HepG2 (cell line): ENCODE measurements around the gene NEDD4L.

ENCODE experiments used
- ARNT ChIP-seq: fragments of 450-650 bp; IDR thresholded peaks from 2 replicates; pipeline ENCODE4 v1.6.1; 2017
- CTCF ChIP-seq: sonication (generic); formaldehyde crosslinking; IDR thresholded peaks from 2 replicates; pipeline ENCODE4 v1.5.0; 2020; ENCODE audit warnings: mild to moderate bottlenecking, missing genetic modification reagents, moderate library complexity
- DRAP1 ChIP-seq: IDR thresholded peaks from 2 replicates; pipeline ENCODE4 v1.6.1; 2016; ENCODE audit warnings: missing genetic modification reagents, missing compliant biosample characterization
- MYC ChIP-seq: sonication (generic); formaldehyde crosslinking; IDR thresholded peaks from 2 replicates; pipeline ENCODE4 v1.9.0; 2021; ENCODE audit warnings: missing genetic modification reagents, borderline replicate concordance
- PCBP2 ChIP-seq: fragments of 200-400 bp; formaldehyde crosslinking; optimal IDR thresholded peaks from 2 replicates; pipeline ENCODE3; 2018; ENCODE audit warnings: low read length, low read depth; ENCODE audit not compliant: poor library complexity, severe bottlenecking
- RXRA ChIP-seq: sonication (generic); formaldehyde crosslinking; IDR thresholded peaks from 2 replicates; pipeline ENCODE4 v1.5.1; 2020; ENCODE audit warnings: missing genetic modification reagents
- TF ChIP-seq, protein P1 (sequence below): sonication (generic); formaldehyde crosslinking; IDR thresholded peaks from 2 replicates; pipeline ENCODE4 v1.4.0; 2020; ENCODE audit warnings: missing genetic modification reagents, mild to moderate bottlenecking, borderline replicate concordance
- TF ChIP-seq, protein P2 (sequence below): sonication (generic); formaldehyde crosslinking; IDR thresholded peaks from 2 replicates; pipeline ENCODE4 v1.9.0; 2021; ENCODE audit warnings: missing genetic modification reagents, mild to moderate bottlenecking, borderline replicate concordance
- TF ChIP-seq, protein P3 (sequence below): sonication (generic); formaldehyde crosslinking; IDR thresholded peaks from 2 replicates; pipeline ENCODE4 v1.4.0; 2020; ENCODE audit warnings: missing genetic modification reagents

GRCh38 chr18:58222432-58223125 lies 178.6 kb downstream of the NEDD4L start:
- TF ChIP-seq, protein P1, sequence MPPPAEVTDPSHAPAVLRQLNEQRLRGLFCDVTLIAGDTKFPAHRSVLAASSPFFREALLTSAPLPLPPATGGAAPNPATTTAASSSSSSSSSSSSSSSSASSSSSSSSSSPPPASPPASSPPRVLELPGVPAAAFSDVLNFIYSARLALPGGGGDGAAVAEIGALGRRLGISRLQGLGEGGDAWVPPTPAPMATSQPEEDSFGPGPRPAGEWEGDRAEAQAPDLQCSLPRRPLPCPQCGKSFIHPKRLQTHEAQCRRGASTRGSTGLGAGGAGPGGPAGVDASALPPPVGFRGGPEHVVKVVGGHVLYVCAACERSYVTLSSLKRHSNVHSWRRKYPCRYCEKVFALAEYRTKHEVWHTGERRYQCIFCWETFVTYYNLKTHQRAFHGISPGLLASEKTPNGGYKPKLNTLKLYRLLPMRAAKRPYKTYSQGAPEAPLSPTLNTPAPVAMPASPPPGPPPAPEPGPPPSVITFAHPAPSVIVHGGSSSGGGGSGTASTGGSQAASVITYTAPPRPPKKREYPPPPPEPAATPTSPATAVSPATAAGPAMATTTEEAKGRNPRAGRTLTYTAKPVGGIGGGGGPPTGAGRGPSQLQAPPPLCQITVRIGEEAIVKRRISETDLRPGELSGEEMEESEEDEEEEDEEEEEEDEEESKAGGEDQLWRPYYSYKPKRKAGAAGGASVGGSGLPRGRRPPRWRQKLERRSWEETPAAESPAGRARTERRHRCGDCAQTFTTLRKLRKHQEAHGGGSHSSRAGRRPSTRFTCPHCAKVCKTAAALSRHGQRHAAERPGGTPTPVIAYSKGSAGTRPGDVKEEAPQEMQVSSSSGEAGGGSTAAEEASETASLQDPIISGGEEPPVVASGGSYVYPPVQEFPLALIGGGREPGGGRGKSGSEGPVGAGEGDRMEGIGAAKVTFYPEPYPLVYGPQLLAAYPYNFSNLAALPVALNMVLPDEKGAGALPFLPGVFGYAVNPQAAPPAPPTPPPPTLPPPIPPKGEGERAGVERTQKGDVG (CRISPR knock-in tag): no peak
- no peak for TF ChIP-seq ARNT
- no peak for TF ChIP-seq CTCF
- TF ChIP-seq, protein P2, sequence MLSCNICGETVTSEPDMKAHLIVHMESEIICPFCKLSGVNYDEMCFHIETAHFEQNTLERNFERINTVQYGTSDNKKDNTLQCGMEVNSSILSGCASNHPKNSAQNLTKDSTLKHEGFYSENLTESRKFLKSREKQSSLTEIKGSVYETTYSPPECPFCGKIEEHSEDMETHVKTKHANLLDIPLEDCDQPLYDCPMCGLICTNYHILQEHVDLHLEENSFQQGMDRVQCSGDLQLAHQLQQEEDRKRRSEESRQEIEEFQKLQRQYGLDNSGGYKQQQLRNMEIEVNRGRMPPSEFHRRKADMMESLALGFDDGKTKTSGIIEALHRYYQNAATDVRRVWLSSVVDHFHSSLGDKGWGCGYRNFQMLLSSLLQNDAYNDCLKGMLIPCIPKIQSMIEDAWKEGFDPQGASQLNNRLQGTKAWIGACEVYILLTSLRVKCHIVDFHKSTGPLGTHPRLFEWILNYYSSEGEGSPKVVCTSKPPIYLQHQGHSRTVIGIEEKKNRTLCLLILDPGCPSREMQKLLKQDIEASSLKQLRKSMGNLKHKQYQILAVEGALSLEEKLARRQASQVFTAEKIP (CRISPR knock-in tag): no peak
- TF ChIP-seq, protein P3, sequence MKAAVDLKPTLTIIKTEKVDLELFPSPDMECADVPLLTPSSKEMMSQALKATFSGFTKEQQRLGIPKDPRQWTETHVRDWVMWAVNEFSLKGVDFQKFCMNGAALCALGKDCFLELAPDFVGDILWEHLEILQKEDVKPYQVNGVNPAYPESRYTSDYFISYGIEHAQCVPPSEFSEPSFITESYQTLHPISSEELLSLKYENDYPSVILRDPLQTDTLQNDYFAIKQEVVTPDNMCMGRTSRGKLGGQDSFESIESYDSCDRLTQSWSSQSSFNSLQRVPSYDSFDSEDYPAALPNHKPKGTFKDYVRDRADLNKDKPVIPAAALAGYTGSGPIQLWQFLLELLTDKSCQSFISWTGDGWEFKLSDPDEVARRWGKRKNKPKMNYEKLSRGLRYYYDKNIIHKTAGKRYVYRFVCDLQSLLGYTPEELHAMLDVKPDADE: no peak
- TF ChIP-seq RXRA (CRISPR knock-in tag): no peak
- no peak for TF ChIP-seq MYC (CRISPR knock-in tag)
- TF ChIP-seq PCBP2: no peak
- TF ChIP-seq DRAP1 (CRISPR knock-in tag): no peak
